ENCODE measurements around the gene PEX16. TPM values are rescaled to one million over a fixed set of nuclear protein-coding genes. Genes with fewer than 3 reads are reported as not detected.
"Not testable (repeated sequence)": the region's sequence is repeated elsewhere in the genome, so short reads cannot be mapped to it uniquely, and the experiment has no call there.

PEX16 gene
- total RNA-seq, 2 donors from 2014 or later = 55.3 to 62.8 TPM

DNA sequence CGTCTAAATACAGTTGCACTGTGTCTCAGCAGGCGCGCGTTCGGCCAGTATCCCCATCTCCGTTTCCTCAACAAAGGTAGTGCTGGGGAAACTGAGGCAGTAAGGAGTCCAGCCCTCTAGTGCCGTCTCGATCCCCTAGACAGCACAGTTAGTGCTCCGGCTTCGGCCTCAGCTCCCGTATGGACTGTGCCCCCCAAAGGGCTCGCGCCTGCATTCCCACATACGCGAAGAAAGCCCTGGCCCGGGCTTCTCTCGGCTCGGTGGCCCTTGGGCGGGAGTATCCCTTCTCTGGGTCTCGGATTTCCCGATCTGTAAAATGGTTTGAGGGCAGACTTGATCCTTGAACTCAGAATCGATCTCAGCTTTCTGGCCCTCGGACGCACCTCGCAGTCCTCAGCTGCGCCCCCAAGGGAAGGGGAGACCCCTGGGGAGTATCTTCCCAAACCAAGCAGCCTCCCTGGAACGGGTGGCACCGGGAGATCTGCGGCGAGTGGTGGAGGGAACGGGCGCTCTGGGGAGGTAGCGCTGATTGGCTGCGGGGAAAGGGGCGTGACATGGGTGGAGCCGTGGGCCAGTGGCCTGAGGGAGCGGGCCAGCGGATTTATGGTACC lies 759 bp upstream of the PEX16 start:
- ATAC-seq = peak; percentile 60 to 72
- DNase-seq (ENCODE audit: low spot score) = peak; percentile 86
- H3K4me1 Mint-ChIP-seq (ENCODE audit: low read depth in 2 of 2) = peaks cover 11 to 33% of the 10 kb centered on the region in 2 donors

DNA sequence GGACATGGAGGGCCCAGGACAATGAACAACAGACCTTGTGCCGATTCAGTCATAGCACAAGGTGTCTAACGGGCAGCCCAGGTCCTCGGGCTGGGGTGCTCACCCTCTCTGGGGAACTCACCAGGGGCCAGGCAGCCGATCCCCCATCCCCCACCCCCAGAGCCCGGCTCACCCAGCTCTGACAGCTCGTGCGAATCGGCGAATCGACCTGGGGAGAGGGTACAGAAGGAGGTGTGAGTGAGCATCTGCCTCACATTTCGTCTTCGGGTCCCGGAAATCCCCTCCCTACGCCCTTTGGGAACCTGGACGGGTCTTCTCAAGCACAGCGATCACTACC lies 423 bp downstream of the PEX16 start:
- peak overlapping the region; percentile 88 to 97 for H3K27ac Mint-ChIP-seq
- no peaks in the 10 kb centered on the region for H3K9me3 Mint-ChIP-seq
- ATAC-seq = no peak
- peak overlapping the region; percentile 98 for H3K4me3 Mint-ChIP-seq
- peaks cover 11 to 30% of the 10 kb centered on the region in 2 donors for H3K4me1 Mint-ChIP-seq (ENCODE audit: low read depth in 2 of 2)
- peaks cover 0 to 3% of the 10 kb centered on the region in 2 donors for H3K27me3 Mint-ChIP-seq
- no peaks in the 10 kb centered on the region for H3K36me3 Mint-ChIP-seq
- DNase-seq (ENCODE audit: low spot score) = no peak

More for the DNA sequence above, 759 bp upstream of the PEX16 start:
- Mint-ChIP-seq H3K27ac (peak overlapping the region; percentile 88 to 97), H3K4me3 (peak overlapping the region; percentile 98), H3K27me3 (peaks cover 0 to 6% of the 10 kb centered on the region in 2 donors), H3K9me3 (no peaks in the 10 kb centered on the region), H3K36me3 (no peaks in the 10 kb centered on the region)

DNA sequence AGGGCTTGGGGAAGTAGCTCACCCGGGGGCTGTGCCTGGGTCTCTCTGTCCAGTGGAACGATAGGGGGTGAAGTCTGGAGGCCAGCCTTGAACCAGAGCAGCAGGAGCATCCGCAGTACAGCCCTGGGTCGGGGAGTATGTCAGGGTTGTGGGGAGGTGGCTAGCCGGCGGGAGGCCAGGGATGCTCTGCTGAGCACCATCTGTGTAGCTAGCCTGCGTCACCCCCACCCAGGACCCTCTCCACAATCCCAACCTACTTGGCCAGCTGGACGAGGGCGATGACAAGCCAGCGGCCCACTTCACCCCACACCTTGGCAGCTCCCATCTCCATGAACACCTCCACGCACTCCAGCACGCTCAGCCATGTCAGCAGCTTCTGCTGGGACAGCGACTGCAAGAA lies 2.2 kb downstream of the PEX16 start:
- Mint-ChIP-seq H3K36me3 (no peaks in the 10 kb centered on the region), H3K27me3 (no peaks in the 10 kb centered on the region), H3K9me3 (no peaks in the 10 kb centered on the region), H3K27ac (peak overlapping the region in 1 of 2 donors; percentile 47), H3K4me1 (ENCODE audit: low read depth in 2 of 2) (peaks cover 11 to 26% of the 10 kb centered on the region in 2 donors), H3K4me3 (no peak overlapping the region)
- DNase-seq (ENCODE audit: low spot score) (no peak), ATAC-seq (no peak)

DNA sequence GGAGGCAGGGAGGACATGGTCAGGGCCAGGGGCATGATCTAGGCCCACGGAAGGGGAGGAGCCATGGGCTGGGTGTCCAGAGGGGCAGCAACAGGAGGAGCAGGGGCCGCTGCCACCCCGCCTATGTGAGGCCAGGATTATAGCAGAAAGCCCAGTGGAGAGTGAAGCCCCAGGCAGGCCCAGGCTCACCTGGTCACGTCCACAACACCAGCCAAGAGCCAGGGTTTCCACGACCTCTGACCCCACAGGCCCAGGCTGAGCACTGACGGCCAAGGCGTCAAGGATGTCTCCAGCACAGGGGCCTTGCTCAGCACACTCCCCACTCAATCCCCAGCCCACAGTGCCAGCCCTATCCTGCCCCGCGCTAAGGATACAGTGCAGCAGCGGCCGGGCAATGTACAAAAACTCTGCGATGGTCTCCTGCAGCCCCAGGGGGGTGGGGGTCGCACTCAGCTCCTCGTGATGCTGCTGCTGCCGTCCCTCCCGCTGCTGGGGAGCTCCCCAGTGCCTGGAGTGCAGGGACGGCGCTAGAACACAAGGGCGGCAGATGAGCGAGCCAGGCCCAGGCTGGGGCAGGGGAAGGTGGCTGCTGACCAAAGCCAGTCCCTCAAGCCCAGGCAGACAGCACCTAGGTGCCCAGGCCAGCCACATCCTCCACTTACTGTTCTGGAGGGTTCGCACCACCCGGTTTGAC lies 3.6 kb downstream of the PEX16 start:
- no peak overlapping the region for H3K4me3 Mint-ChIP-seq
- no peaks in the 10 kb centered on the region for H3K36me3 Mint-ChIP-seq
- DNase-seq (ENCODE audit: low spot score) = no peak
- H3K4me1 Mint-ChIP-seq (ENCODE audit: low read depth in 2 of 2) = peaks cover 11 to 26% of the 10 kb centered on the region in 2 donors
- H3K27ac Mint-ChIP-seq = no peak overlapping the region
- no peaks in the 10 kb centered on the region for H3K27me3 Mint-ChIP-seq
- no peak for ATAC-seq
- no peaks in the 10 kb centered on the region for H3K9me3 Mint-ChIP-seq

DNA sequence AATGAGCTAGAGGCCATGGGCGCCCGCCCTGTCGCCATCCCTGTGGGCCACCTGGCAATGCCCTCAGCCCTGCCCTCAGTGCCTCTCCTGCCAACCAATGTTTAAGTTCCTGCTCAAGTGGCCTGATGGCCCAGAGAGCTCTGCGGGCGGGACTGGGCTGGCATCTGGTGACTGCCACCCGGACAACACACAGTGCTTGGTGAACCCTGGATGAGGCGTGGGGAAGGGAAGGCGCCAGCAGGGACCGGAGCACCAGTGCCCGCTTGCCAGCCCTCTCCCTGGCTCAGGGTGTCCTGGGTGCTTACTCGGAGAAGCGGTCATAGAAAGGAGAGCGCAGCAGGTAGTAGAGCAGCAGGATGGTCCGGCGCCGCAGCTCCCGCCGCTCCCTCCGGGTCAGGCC lies 4.2 kb downstream of the PEX16 start:
- no peak overlapping the region for H3K4me3 Mint-ChIP-seq
- H3K9me3 Mint-ChIP-seq = no peaks in the 10 kb centered on the region
- no peaks in the 10 kb centered on the region for H3K36me3 Mint-ChIP-seq
- no peak for DNase-seq (ENCODE audit: low spot score)
- no peak for ATAC-seq
- peaks cover 12 to 26% of the 10 kb centered on the region in 2 donors for H3K4me1 Mint-ChIP-seq (ENCODE audit: low read depth in 2 of 2)
- H3K27me3 Mint-ChIP-seq = no peaks in the 10 kb centered on the region
- no peak overlapping the region for H3K27ac Mint-ChIP-seq

DNA sequence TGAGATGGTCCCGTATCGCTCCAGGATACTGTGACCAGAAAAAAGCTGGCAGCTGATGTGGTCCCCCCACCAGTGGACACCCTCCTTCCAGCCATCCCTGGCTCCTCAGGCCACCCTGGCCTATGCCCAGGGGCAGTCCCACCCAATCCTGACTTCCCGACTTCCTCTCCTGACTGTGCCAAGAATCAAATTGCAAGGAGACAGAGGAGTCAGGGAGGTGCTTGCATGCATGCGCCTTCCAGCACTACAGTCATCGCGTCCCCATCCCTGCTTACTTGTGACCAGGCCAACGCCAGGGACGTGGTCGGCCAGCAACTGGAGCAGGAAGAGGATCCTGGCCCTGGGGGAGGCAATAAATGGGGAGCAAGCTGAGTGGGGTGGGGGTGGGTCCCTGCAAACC lies 7.1 kb downstream of the PEX16 start:
- no peak overlapping the region for H3K27ac Mint-ChIP-seq
- no peak for DNase-seq (ENCODE audit: low spot score)
- no peaks in the 10 kb centered on the region for H3K9me3 Mint-ChIP-seq
- no peak for ATAC-seq
- H3K4me3 Mint-ChIP-seq = no peak overlapping the region
- no peaks in the 10 kb centered on the region for H3K36me3 Mint-ChIP-seq
- peaks cover 12 to 20% of the 10 kb centered on the region in 2 donors for H3K4me1 Mint-ChIP-seq (ENCODE audit: low read depth in 2 of 2)
- no peaks in the 10 kb centered on the region for H3K27me3 Mint-ChIP-seq

DNA sequence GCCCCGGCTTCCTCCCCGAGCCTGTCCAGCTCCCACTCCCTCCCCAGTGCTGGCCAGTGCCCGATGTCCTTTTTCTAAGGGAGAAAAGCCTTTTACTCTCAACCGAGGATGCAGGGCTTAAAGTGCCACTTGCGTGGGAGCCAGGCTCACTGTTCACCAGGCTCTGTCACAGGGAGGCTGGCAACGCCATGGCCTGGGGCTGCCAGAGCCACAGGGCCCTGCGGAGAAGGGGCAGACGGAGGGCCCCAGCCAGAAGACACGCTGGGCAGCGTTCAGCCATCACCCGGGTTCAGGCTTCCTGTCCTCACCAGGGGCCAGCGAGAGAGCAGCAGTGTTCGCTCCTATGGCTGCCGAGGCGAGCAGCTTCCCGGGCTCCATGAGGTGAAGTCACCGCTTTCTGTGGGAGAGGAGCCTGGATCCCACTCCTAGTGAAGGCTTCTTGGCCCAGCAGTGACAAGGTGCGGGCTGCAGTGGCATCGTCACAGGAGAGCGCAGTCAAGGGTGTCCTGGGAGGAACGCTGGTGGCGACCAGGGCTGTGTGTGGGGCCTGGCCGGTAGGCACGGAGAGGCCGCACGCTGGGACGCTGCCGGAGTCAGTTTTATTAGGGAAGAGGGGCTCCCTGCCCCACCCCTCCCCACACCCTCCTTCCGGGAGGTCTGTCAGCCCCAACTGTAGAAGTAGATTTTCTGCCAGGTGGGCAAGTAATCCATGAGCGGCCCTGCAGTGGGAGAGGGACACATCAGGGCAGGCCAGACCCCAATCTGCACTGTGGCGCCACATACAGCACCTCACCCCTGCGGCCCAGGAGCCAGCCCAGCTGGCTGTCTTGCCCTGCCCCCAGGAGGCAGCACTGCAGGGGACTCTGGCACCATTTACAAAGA lies 7.8 kb downstream of the PEX16 start:
- ATAC-seq (no peak), DNase-seq (ENCODE audit: low spot score) (no peak)
- H3K4me3 Mint-ChIP-seq = no peak overlapping the region
- peaks cover 12 to 18% of the 10 kb centered on the region in 2 donors for H3K4me1 Mint-ChIP-seq (ENCODE audit: low read depth in 2 of 2)
- no peaks in the 10 kb centered on the region for H3K9me3 Mint-ChIP-seq
- no peak overlapping the region for H3K27ac Mint-ChIP-seq
- no peaks in the 10 kb centered on the region for H3K27me3 Mint-ChIP-seq
- no peaks in the 10 kb centered on the region for H3K36me3 Mint-ChIP-seq

DNA sequence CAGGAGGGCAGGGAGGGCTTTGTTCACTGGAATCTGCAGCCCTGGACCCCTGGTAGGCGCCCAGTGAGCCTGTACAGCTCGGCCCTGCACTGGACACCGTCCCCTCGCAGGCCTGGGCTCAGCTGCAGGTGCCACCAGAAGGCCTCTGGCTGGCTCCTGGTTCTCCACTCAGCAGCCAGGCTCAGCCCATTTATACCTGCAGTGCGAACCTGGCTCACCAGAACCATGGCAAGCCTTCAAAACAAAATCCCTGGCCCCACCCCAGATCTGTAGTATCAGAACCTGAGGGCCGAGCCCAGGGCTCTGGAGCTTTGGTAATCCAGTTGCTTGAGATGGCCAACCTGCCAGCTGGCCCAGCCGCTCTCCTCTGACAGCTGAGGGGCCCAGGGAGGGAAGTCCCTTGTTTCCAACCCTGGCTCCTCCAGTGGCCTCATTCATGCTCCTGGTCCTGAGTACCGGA lies 9.7 kb downstream of the PEX16 start:
- H3K4me3 Mint-ChIP-seq = no peak overlapping the region
- H3K27ac Mint-ChIP-seq = peak overlapping the region in 1 of 2 donors; percentile 19
- no peaks in the 10 kb centered on the region for H3K27me3 Mint-ChIP-seq
- DNase-seq (ENCODE audit: low spot score) (no peak), ATAC-seq (no peak)
- H3K4me1 Mint-ChIP-seq (ENCODE audit: low read depth in 2 of 2) = peaks cover 12 to 14% of the 10 kb centered on the region in 2 donors
- H3K9me3 Mint-ChIP-seq = no peaks in the 10 kb centered on the region
- H3K36me3 Mint-ChIP-seq = no peaks in the 10 kb centered on the region

DNA sequence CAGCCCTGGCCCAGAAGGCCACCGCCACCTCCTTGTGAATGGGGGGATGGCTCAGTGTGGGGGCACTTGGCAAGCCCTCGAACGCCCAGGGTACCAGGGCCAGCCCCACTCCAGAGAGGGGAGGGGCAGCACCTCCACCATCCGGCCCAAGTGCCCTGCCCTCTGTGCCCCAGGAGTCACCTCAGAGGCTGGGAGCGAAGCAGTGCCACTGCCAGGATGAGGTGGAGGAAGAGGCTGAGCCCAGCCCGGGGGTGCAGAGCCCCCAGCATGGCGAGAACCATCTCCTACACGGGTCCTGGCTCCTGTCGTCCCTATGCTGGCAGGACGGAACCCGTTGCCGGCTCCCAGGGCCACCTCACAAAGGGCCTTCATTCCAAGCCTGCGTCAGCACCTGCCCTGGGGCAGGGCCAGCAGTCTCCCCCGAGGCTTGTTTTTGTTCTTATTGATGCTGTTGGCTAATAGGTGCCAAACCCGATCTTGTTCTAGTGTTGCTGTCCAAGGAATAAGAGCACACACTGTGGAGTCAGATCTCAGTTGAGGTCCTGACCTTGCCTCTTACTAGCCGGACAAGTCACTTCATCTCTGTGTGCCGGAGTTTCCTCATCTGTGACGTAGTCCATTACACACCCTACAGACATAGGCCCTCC lies 10.6 kb downstream of the PEX16 start, which contains the start of gene FREY1:
Gene FREY1 (minus strand): TSS at position 307 of the 647 bp plus-strand sequence. CDS start 26 bp downstream, at position 281.
- Mint-ChIP-seq H3K4me1 (ENCODE audit: low read depth in 2 of 2) (peaks cover 12 to 14% of the 10 kb centered on the region in 2 donors), H3K36me3 (no peaks in the 10 kb centered on the region), H3K27me3 (no peaks in the 10 kb centered on the region), H3K4me3 (no peak within 1 kb of the TSS), H3K27ac (peak within 1 kb of the TSS; percentile 31 to 87), H3K9me3 (no peaks in the 10 kb centered on the region)
- ATAC-seq (no peak), DNase-seq (ENCODE audit: low spot score) (no peak)

DNA sequence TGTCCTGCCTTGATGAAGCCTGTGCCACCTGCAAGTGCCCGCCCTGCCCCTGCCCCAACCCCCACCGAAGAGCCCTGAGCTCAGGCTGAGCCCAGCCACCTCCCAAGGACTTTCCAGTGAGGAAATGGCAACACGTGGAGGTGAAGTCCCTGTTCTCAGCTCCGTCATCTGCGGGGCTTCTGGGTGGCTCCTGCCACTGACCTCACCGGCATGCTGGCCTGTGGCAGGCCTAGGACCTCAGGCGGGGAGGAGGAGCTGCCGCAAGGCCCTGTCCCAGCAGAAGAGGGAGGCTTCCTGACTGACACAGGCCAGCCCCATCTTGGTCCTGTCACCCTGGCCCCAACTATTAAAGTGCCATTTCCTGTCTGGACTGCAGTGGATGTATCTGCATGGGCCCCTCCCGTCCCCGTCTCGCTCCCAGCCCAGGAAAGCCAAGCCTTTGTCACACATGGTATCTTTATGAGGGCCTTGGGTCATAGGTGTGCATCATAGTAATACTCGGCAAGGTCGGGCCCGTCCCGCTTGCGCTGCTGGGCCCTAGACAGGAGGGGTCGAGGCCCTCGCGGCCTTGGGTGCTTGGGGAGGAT lies 11.5 kb downstream of the PEX16 start:
- H3K27ac Mint-ChIP-seq = peak overlapping the region; percentile 31 to 87
- H3K27me3 Mint-ChIP-seq = no peaks in the 10 kb centered on the region
- ATAC-seq = peak; percentile 74 to 93
- H3K36me3 Mint-ChIP-seq = no peaks in the 10 kb centered on the region
- no peaks in the 10 kb centered on the region for H3K9me3 Mint-ChIP-seq
- peaks cover 12 to 14% of the 10 kb centered on the region in 2 donors for H3K4me1 Mint-ChIP-seq (ENCODE audit: low read depth in 2 of 2)
- no peak overlapping the region for H3K4me3 Mint-ChIP-seq
- DNase-seq (ENCODE audit: low spot score) = peak; percentile 80

DNA sequence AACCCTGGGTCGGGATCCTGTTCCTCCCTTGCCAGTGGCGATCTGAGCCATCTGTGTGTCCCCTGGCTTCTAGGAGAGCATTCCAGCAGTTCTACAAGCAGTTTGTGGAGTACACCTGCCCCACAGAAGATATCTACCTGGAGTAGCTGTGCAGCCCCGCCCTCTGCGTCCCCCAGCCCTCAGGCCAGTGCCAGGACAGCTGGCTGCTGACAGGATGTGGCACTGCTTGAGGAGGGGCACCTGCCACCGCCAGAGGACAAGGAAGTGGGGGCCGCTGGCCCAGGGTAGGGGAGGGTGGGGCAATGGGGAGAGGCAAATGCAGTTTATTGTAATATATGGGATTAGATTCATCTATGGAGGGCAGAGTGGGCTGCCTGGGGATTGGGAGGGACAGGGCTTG lies 12.1 kb downstream of the PEX16 start:
- H3K36me3 Mint-ChIP-seq; DNase-seq (ENCODE audit: low spot score); H3K4me3 Mint-ChIP-seq; H3K27me3 Mint-ChIP-seq; H3K27ac Mint-ChIP-seq; H3K9me3 Mint-ChIP-seq; ATAC-seq: not testable (repeated sequence)
- H3K4me1 Mint-ChIP-seq (ENCODE audit: low read depth in 2 of 2) = peaks cover 12 to 17% of the 10 kb centered on the region in 2 donors

DNA sequence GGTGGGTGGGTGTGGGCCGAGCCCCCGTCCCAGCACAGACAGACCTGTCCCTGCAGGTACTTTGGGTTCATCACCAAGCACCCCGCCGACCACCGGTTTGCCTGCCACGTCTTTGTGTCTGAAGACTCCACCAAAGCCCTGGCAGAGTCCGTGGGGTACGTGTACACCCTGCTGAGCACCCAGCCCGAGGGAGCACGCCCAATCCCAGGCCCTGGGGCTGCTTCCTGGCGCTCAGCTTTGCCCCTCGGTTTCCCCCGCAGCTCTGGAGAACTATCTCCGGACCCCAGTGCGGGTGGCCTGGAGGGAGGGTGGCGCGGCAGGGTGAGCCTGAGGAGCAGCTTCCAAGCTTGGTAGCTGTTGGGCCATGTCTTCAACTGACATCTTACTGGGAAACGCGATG lies 12.6 kb downstream of the PEX16 start:
- Mint-ChIP-seq H3K4me3 (no peak overlapping the region), H3K4me1 (ENCODE audit: low read depth in 2 of 2) (peaks cover 12 to 19% of the 10 kb centered on the region in 2 donors), H3K27ac (no peak overlapping the region), H3K27me3 (peaks cover 0 to 4% of the 10 kb centered on the region in 2 donors), H3K36me3 (no peaks in the 10 kb centered on the region), H3K9me3 (no peaks in the 10 kb centered on the region)
- ATAC-seq = no peak
- no peak for DNase-seq (ENCODE audit: low spot score)

DNA sequence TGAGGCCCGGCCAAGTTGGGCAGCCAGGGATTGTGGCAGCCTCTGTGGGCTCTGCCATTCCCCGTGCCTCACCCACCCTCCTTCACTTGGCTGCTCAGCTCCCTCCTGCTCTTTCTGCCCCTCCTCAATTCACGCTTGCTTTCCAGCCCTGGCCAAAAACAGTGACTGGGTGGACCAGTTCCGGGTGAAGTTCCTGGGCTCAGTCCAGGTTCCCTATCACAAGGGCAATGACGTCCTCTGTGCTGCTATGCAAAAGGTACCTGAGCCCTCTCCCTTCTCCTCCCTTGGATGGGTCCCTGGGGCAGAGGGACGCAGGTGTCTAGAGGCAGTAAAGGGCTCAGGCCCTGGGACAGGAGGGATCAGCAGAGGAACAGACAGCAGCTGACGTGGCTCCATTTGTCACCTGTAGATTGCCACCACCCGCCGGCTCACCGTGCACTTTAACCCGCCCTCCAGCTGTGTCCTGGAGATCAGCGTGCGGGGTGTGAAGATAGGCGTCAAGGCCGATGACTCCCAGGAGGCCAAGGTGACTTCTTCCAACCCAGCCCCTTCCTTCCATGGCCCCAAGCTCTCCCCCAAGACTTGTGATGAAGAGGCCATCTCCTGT lies 13.3 kb downstream of the PEX16 start:
- Mint-ChIP-seq H3K4me1 (ENCODE audit: low read depth in 2 of 2) (peaks cover 12 to 19% of the 10 kb centered on the region in 2 donors), H3K27ac (no peak overlapping the region), H3K36me3 (no peaks in the 10 kb centered on the region), H3K4me3 (no peak overlapping the region), H3K9me3 (no peaks in the 10 kb centered on the region), H3K27me3 (peaks cover 0 to 4% of the 10 kb centered on the region in 2 donors)
- ATAC-seq (no peak), DNase-seq (ENCODE audit: low spot score) (no peak)
